ENCODE data around the gene CRTAP. TPM values are rescaled to one million over a fixed set of nuclear protein-coding genes. Genes with fewer than 3 reads are reported as not detected.
"Not testable (repeated sequence)": the region's sequence is repeated elsewhere in the genome, so short reads cannot be mapped to it uniquely, and the experiment has no call there.

Gene CRTAP
- total RNA-seq, 1 donor from 2014 or later, result 221 TPM

DNA sequence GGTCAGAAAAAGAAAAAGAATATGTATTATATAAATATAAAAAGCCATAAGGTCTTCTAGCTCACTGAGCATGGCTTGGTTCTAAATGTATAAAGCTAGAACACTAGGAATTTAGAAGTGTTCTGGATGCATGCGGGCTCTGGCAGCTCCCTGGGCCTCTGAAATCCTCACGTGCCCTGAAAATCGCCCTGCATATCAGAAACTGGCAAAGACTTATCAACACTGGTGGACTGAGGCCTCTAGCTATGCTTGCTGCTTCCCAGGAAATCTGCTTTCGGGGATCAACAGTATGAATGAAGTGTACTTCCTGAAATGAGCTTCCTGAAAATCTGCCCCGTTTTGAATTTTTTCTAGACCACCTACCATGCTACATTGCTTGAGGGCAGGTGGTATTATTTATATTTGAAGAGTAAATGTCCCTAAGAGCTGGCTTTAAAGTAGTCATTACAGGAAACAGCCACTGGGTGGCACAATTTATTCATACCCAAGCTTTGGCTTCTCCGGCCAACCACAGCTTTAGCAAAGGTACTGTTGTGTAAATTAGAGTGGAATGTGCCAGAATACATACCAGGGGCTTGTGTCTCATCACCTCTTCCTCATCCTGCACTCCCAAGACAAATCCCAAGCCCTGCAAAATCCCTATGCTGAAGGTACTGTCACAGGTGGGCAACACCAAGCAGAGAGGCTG, 17.7 kb downstream of the CRTAP start:
- Histone ChIP-seq H3K27me3 (no peaks in the 10 kb centered on the region), H3K4me1 (no peaks in the 10 kb centered on the region), H3K36me3 (peaks cover 92% of the 10 kb centered on the region), H3K4me3 (no peak overlapping the region), H3K9me3 (no peaks in the 10 kb centered on the region), H3K27ac (no peak overlapping the region)
- intact Hi-C loops (cut with DNase I), result loop anchor here (5.0 kb wide), 1 partner anchor 241 kb away; no protein-coding TSS in a partner anchor
- DNase-seq (no peak), ATAC-seq (peak; percentile 94)
- TF ChIP-seq, protein P1, sequence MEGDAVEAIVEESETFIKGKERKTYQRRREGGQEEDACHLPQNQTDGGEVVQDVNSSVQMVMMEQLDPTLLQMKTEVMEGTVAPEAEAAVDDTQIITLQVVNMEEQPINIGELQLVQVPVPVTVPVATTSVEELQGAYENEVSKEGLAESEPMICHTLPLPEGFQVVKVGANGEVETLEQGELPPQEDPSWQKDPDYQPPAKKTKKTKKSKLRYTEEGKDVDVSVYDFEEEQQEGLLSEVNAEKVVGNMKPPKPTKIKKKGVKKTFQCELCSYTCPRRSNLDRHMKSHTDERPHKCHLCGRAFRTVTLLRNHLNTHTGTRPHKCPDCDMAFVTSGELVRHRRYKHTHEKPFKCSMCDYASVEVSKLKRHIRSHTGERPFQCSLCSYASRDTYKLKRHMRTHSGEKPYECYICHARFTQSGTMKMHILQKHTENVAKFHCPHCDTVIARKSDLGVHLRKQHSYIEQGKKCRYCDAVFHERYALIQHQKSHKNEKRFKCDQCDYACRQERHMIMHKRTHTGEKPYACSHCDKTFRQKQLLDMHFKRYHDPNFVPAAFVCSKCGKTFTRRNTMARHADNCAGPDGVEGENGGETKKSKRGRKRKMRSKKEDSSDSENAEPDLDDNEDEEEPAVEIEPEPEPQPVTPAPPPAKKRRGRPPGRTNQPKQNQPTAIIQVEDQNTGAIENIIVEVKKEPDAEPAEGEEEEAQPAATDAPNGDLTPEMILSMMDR (IDR thresholded peaks at IDR 0.05), result peak; percentile 73

- H3K4me1 ChIP-seq, result no peaks in the 10 kb centered on the region
- no peaks in the 10 kb centered on the region for H3K9me3 ChIP-seq
- intact Hi-C loops (cut with DNase I), result loop anchor here (5.0 kb wide), 1 partner anchor 240 kb away; no protein-coding TSS in a partner anchor
- H3K4me3 ChIP-seq, result no peak overlapping the region
- TF ChIP-seq, protein P1 (IDR thresholded peaks at IDR 0.05), result no peak
- no peaks in the 10 kb centered on the region for H3K27me3 ChIP-seq
- H3K36me3 ChIP-seq, result peaks cover 92% of the 10 kb centered on the region
- DNase-seq, result no peak
- no peak overlapping the region for H3K27ac ChIP-seq
- peak; percentile 14 for ATAC-seq
These were observed 18.2 kb downstream of the CRTAP start for GRCh38 chr3:33132019-33132360.

DNA sequence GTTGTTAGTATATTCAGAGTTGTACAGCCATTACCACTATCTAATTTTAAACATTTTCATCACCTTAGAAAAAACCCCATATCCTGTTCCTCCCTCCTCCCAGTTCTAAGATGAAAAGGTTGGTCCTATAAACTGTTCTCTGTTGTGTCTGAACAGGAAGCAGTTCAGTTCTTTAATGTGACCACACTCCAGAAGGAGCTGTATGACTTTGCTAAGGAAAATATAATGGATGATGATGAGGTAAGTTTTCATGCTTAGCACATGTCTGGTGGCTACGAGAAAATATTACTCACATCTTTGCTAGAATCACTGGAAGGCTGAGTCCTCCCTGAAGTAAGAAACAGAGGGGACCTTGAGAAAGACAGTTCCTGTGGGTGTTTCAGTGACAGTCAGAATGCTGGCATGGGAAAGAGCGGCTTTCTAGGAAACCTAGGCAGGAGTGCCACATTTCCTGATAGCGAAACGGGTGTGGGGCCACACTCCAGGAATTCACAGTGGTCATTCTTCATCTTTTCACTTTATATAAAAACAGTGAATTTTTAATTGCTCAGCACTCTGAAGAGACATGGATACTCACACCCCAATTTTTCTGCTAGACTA, 20.3 kb downstream of the CRTAP start:
- H3K27me3 ChIP-seq, result no peaks in the 10 kb centered on the region
- H3K4me1 ChIP-seq, result no peaks in the 10 kb centered on the region
- no peak for DNase-seq
- ATAC-seq, result no peak
- peaks cover 85% of the 10 kb centered on the region for H3K36me3 ChIP-seq
- H3K9me3 ChIP-seq, result no peaks in the 10 kb centered on the region
- no peak overlapping the region for H3K27ac ChIP-seq
- TF ChIP-seq, protein P1 (IDR thresholded peaks at IDR 0.05), result no peak
- H3K4me3 ChIP-seq, result no peak overlapping the region
- intact Hi-C loops (cut with DNase I), result loop anchor here (5.0 kb wide), 1 partner anchor 238 kb away; no protein-coding TSS in a partner anchor

DNA sequence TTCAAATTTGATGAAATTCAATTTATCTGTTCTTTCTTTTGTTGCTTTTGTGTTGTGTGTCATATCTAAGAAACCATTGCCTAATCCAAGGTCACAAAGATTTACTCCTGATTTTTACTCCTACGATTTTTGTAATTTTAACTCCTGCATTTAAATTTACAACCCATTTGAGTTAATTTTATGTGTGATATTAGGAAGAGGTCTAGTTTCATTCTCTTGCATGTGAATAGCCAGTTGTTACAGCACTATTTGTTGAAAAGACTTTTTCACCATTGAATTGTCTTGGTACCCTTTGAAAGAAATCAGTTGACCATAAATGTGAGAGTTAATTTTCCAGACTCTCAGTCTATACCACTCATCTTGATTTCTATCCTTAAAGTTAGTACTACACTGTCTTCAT, 23.9 kb downstream of the CRTAP start:
- H3K36me3 ChIP-seq, result peaks cover 68% of the 10 kb centered on the region
- H3K27me3 ChIP-seq, result no peaks in the 10 kb centered on the region
- DNase-seq (no peak), ATAC-seq (no peak)
- no peak overlapping the region for H3K4me3 ChIP-seq
- intact Hi-C loops (cut with DNase I), result no loop called here
- H3K27ac ChIP-seq, result no peak overlapping the region
- no peaks in the 10 kb centered on the region for H3K9me3 ChIP-seq
- no peaks in the 10 kb centered on the region for H3K4me1 ChIP-seq
- TF ChIP-seq, protein P1 (IDR thresholded peaks at IDR 0.05), result no peak

- H3K4me3 ChIP-seq; ATAC-seq; H3K9me3 ChIP-seq; DNase-seq; H3K27me3 ChIP-seq; H3K4me1 ChIP-seq; intact Hi-C loops (cut with DNase I); H3K27ac ChIP-seq: not testable (repeated sequence)
- H3K36me3 ChIP-seq, result peaks cover 64% of the 10 kb centered on the region
These were observed 25.3 kb downstream of the CRTAP start for GRCh38 chr3:33139006-33139623.

- Histone ChIP-seq H3K9me3 (no peaks in the 10 kb centered on the region), H3K27me3 (no peaks in the 10 kb centered on the region), H3K27ac (no peak overlapping the region), H3K36me3 (peaks cover 55% of the 10 kb centered on the region), H3K4me3 (no peak overlapping the region), H3K4me1 (no peaks in the 10 kb centered on the region)
- no peak for ATAC-seq
- intact Hi-C loops (cut with DNase I), result no loop called here
- TF ChIP-seq, protein P1 (IDR thresholded peaks at IDR 0.05), result no peak
- DNase-seq, result no peak
These were observed 26.2 kb downstream of the CRTAP start for GRCh38 chr3:33139996-33140395.
